Measurements from ENCODE around the gene PLEKHA4.

DNA sequence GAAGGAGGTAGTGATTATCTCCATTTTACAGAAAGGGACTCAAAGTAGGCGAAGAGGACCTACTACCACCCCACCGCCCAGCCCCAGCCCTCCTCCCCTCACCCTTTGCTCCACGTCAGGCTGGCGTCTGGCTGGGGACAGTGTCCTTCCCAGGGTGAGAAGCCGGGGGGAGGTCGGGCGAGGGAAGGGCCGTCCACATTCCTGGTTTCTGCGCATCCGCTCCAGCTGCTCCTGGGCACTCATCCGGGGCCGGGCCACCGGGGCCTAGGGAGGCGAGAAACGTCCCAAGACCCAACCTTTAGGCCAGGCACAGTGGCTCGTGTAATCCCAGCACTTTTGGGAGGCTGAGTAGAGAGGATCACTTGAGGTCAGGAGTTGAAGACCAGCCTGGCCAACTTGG, 27.4 kb downstream of the PLEKHA4 start:
- no peak for TF ChIP-seq POLR2AphosphoS5 (IDR thresholded peaks at IDR 0.05)
- TF ChIP-seq, protein P1, sequence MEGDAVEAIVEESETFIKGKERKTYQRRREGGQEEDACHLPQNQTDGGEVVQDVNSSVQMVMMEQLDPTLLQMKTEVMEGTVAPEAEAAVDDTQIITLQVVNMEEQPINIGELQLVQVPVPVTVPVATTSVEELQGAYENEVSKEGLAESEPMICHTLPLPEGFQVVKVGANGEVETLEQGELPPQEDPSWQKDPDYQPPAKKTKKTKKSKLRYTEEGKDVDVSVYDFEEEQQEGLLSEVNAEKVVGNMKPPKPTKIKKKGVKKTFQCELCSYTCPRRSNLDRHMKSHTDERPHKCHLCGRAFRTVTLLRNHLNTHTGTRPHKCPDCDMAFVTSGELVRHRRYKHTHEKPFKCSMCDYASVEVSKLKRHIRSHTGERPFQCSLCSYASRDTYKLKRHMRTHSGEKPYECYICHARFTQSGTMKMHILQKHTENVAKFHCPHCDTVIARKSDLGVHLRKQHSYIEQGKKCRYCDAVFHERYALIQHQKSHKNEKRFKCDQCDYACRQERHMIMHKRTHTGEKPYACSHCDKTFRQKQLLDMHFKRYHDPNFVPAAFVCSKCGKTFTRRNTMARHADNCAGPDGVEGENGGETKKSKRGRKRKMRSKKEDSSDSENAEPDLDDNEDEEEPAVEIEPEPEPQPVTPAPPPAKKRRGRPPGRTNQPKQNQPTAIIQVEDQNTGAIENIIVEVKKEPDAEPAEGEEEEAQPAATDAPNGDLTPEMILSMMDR (IDR thresholded peaks at IDR 0.05): no peak

All from transverse colon (tissue), 4 donors.